Lung (tissue), 10 donors: ENCODE results near the gene ZNG1E. TPM values are rescaled to one million over a fixed set of nuclear protein-coding genes. Genes with fewer than 3 reads are reported as not detected.
"Not testable (repeated sequence)": the region's sequence is repeated elsewhere in the genome, so short reads cannot be mapped to it uniquely, and the experiment has no call there.

ENCODE experiments used
- ATAC-seq: fragments of 200-7000 bp; cut with Tn5 transposase; one replicate; pipeline ENCODE4 v1.9.1; 2020; ENCODE audit warnings: moderate number of reproducible peaks; ENCODE audit not compliant: insufficient read depth, low FRiP score
- DNase-seq, 3 donors: peaks; one replicate each; pipeline ENCODE4 v3.0.0-alpha.2; 2013 to 2017
- H3K27ac ChIP-seq, 2 donors: one replicate each; pipeline ENCODE4 v1.5.1; 2013; ENCODE audit warnings: mild to moderate bottlenecking in 2 of 2, moderate library complexity in 2 of 2, control low read depth in 1 of 2, inconsistent platforms in 1 of 2, low read depth in 1 of 2, low read length in 1 of 2
- H3K27me3 ChIP-seq, 3 donors: one replicate each; pipeline ENCODE4 v1.5.1; 2013; ENCODE audit warnings: low read length in 2 of 3; ENCODE audit not compliant: control insufficient read depth in 3 of 3, insufficient read depth in 3 of 3
- H3K36me3 ChIP-seq, 4 donors: one replicate each; pipeline ENCODE4 v1.5.1; 2013; ENCODE audit warnings: low read length in 4 of 4, mild to moderate bottlenecking in 1 of 4, moderate library complexity in 1 of 4; ENCODE audit not compliant: control insufficient read depth in 4 of 4, insufficient read depth in 4 of 4
- H3K4me1 ChIP-seq, 5 donors: one replicate each; pipeline ENCODE4 v1.5.1; 2013; ENCODE audit warnings: low read length in 5 of 5, mild to moderate bottlenecking in 2 of 5, moderate library complexity in 1 of 5; ENCODE audit not compliant: control insufficient read depth in 5 of 5, insufficient read depth in 5 of 5
- H3K4me3 ChIP-seq: one replicate; pipeline ENCODE4 v1.5.1; 2013; ENCODE audit warnings: mild to moderate bottlenecking, control low read depth, moderate library complexity
- H3K9ac ChIP-seq, 2 donors: one replicate each; pipeline ENCODE4 v1.5.1; 2013; ENCODE audit warnings: low read length in 2 of 2, control low read depth in 1 of 2; ENCODE audit not compliant: insufficient read depth in 1 of 2
- H3K9me3 ChIP-seq, 4 donors: one replicate each; pipeline ENCODE4 v1.5.1; 2013; ENCODE audit warnings: low read length in 3 of 4, mild to moderate bottlenecking in 1 of 4, moderate library complexity in 1 of 4; ENCODE audit not compliant: control insufficient read depth in 4 of 4, insufficient read depth in 3 of 4
- WGBS, 2 donors: extraction: QIAGEN DNeasy Blood & Tissue Kit; methylation state at CpG; one replicate each; pipeline ENCODE4 v1.1.7; 2013; 5-methylcytosine and 5-hydroxymethylcytosine counted together
- polyA plus RNA-seq, 2 donors: library from polyadenylated mRNA; stranded (reverse); fragments of 200-250 nt; gene quantifications; one replicate each; pipeline ENCODE4 v1.2.1, GENCODE V29; 2013
- total RNA-seq, 2 donors: library from RNA; depleted of rRNA in 1 of 2; stranded (reverse); fragments of >200 nt in 1 of 2; gene quantifications; one replicate each; pipeline ENCODE4 v1.2.1, GENCODE V29; 2014 to 2021
- donor health status: Bipolar disorder and iron deficiency.
- donor health status: healthy.
- donor health status: DM: yes; HTN: yes; CAD: no.

Gene ZNG1E
- total and polyA plus RNA-seq, 4 donors: 24.4 to 78.5 (median 44.5) TPM

GRCh38 chr9:65738133-65738532 is 62.4 kb downstream of the ZNG1E start:
- not testable (repeated sequence) for H3K27ac ChIP-seq, H3K4me1 ChIP-seq, H3K36me3 ChIP-seq, H3K4me3 ChIP-seq, DNase-seq, H3K27me3 ChIP-seq, H3K9me3 ChIP-seq, ATAC-seq, H3K9ac ChIP-seq
- 4% methylated on average over 5 of the region's 27 CpGs; no CpG with 5 or more reads in 1 of the 2 donors for WGBS, 2 donors

Other genes with a start within 250 kb of the ZNG1E start
- under 1 TPM in 1 of 2 donors, not detected in 1; 0.21 TPM for gene FOXD4L4, start 61.2 kb downstream of the ZNG1E start, total RNA-seq
- gene FOXD4L4, start 61.2 kb downstream of the ZNG1E start, polyA plus RNA-seq: under 1 TPM in 1 of 2 donors, not detected in 1; 0.08 TPM